Hepatic stellate cell (primary cell): ENCODE results near the gene ITK.

Experiments used
- DNase-seq: peaks from one replicate; pipeline ENCODE4 v3.0.0; 2011; ENCODE audit warnings: low spot score

ITK gene

DNA sequence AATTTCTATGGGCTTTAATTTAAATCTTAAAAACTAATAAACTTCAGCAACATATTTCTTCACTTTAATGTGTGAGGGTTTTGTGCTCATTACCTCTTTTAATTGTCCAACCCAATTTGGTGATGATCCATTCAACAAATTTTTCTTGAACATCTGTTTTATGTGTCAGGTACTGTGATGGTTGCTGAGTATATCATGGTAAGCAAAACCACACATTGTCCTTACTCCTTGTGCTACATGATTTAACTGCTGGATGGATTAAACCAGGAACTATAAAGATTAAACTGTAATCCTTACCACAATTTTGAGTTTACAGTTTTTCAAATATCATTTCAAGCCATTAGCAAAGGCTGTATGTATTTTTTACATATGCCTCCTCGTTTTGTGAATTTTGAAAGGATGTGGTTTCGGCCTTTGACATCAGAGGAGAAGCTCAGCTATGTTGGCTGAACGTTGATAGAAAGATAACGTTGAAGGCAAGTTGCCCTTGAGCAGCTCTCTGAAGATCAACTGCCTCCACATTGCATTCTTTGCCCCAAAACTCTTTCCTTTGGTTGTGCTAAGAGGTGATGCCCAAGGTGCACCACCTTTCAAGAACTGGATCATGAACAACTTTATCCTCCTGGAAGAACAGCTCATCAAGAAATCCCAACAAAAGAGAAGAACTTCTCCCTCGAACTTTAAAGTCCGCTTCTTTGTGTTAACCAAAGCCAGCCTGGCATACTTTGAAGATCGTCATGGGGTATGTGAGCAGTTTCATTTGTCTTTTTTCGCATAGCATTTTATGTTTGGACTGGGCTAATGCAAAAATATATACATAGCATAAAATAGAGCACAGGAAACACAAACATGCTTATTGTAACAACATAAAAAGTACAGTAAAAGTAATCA is at the start of gene ITK:
ITK (plus strand) TSS at position 467 of the 891 bp plus-strand sequence; CDS start at position 605, 138 bp downstream.
- DNase-seq: no peak

DNA sequence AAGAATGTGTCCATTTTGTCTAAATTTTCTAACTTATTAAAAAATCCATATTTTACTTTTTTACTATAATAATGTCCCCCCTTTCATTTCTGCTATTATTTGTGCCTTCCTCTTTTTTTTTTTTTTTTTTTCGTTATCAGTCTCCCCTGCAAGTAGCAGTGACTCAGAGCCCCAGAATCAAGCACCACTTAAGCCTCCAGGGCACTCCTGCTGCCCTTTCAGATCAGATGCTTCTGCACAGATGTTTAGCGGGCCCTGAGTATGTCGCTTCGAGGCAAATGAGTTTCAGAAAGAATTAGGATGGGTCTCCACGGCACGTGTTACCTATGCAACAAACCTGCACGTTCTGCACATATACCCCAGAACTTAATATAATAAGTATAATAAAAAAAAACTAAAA is 49.7 kb upstream of the ITK start:
- DNase-seq: no peak

DNA sequence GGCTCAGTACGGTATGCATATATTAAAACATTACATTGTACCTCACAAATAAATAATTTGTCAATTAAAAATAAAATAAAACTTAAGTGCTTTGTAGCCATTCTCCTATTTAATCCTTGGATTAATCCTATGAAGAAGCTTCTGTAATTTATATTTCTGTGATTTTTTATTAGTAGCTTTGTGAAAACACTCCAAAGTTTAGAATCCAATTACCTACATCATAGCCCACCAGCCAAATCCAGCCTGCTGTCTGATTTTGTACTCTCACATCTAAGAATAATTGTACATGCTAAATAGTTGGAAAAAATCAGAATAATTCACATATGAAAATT is 48.4 kb upstream of the ITK start:
- no peak for DNase-seq

DNA sequence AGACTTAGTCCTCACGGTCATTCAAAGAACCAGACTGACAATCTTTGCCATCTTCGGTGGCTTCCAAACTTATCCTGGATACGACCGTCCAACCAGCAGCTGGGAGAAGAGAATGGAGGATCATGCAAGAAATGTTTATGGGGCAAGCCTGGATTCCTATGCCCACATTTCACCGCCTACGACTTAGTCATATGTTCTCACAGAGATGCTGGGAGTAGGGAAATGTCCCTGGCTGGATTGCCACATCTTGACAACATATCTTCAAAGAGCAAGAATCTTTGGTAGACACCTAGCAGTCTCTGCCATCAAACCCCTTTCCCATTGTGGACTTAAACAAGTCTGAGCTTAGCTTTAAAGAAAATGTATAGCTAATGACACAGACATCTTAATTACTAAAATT is 42.9 kb upstream of the ITK start:
- no peak for DNase-seq

DNA sequence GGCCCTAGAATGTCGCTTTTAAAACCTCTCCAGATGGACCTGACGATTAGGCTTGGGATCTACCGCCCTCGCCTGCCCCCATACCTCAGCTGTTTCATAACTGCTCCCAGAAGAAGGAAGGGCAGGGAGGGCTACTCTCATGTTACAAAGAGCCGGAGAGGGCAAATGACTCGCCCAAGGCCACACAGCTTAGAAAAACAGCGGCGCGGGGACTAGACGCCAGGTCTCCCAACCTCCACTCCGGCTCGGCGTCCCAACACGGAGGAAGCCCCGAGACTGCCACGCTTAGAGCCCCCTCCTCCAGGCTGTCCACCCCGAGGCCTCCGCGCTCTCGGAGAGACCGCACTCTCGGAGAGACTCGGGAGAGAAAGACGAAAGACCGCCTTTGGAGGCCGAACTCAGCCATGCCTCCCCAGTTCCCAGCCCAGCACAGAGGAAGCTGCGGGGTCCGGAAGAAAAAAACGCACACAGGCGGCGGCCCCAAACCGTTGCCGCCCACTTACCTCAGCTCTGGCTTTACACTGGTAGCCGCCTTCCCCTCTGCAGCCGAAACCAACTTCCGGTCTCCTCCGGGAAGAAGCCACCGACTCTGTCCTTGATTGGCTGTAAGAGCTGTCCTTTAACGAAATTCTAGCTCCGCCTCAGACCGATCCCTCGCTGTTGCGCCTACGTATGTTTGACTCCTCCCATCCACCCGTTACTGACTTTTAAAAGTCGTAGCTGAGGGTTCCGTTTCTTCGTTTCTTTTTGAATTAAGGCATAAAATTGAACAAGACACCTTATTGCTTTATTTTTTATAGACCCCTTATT is 38.1 kb upstream of the ITK start, which contains the start of gene MED7:
MED7 (minus strand) TSS at position 549 of the 810 bp plus-strand sequence. CDS start 3,434 bp downstream, outside the sequence.
- peak; percentile 97 for DNase-seq

DNA sequence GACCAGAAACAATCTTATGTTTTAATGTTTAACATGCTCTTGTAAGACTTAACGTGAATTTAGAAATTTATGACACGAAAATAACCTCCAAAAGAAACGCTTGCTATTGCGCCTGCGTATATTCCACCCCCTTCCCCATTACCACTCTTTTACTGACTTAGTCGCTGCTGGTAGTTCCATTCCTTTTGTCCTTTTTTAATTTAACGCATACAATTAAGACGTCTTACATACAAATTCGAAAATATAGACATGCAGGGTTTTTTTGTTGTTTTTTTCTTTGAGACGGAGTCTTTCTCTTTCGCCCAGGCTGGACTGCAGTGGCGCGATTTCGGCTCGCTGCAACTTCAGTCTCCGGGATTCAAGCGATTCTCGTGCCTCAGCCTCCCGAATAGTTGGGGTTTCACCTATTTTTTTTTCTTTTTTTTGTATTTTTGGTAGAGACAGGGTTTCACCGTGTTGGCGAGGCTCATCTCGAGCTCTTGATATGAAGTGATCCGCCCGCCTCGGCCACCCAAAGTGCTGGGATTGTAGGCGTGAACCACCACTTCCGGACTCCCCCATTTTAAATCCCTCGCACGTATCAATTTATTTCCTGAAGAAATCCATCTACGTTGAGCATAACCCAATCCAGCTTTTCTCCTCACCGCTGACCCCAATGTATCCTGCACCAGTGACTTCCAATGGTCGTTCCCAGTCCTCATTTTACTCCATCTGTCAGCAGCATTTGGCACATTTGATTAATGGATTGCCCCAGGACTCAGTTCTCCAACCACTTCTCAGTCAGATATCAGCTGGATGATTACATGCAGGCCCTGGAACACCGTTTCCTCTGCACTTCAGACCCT is 37.3 kb upstream of the ITK start:
- DNase-seq: peak; percentile 69

DNA sequence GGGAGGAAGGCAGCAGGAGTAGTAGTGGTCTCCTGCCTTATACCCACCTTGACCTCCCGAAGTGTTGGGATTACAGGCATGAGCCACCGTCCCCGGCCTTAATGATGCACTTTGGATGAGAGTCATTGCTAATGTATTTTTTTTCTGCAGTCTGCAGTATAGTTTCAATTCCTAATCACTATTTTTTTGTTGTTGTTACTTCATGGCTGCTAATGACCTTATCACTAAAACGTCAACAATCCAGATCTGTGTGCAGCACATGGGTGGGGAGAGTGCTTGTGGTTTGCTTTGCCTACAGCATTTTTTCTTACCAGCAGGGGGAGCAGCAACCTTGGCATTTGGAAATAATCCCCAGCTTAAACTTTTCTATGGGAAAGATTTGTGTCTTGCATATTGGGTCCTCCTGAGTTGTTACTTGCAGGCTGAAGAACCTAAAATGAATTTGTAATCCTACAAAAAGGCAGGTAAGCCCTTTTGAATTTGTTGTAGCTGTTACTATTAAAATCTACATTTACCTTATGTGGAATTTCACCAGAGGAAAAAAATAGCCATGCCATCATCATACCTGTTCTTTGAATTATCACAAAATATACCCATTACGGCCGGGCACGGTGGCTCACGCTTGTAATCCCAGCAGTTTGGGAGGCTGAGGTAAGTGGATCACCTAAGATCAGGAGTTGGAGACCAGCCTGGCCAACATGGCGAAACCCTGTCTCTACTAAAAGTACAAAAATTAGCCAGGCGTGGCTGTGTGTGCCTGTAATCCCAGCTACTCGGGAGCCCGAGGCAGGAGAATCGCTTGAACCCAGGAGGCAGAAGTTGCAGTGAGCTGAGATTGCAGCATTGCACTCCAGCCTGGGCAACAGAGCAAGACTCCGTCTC is 31.7 kb upstream of the ITK start:
- peak; percentile 65 for DNase-seq

DNA sequence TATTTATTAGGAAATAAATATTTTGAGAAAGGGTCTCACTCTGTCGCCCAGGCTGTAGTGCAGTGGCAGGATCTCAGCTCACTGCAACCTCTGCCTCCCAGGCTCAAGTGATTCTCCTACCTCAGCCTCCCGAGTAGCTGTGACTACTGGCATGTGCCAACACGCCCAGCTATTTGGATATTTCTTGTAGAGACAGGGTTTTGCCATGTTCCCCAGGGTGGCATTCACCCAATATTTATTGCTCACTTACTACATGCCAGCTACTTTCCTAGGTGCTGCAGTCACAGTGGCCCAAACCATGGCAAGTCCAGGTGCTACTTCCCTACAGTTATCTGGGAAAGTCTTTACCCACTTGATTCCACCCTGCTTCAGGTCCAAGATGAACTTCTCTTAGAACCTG is 29.6 kb upstream of the ITK start:
- no peak for DNase-seq

DNA sequence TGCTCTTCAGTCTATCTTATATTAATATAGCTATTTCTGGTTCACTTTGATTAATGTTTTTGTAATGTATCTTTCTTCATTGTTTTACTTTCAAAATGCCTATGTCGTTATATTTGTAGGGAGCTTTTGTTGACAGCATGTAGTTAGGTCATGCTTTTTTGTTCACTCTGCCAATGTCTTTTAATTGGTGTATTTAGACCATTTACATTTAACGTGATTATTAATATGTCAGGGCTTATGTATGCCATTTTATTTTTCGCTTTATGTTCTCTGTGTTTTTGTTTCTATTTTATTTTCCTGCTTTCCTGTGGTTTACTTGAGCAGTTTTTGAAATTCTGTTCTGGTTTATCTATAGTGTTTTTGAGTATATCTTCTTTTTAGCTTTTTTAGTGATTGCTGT is 25.3 kb upstream of the ITK start:
- no peak for DNase-seq

DNA sequence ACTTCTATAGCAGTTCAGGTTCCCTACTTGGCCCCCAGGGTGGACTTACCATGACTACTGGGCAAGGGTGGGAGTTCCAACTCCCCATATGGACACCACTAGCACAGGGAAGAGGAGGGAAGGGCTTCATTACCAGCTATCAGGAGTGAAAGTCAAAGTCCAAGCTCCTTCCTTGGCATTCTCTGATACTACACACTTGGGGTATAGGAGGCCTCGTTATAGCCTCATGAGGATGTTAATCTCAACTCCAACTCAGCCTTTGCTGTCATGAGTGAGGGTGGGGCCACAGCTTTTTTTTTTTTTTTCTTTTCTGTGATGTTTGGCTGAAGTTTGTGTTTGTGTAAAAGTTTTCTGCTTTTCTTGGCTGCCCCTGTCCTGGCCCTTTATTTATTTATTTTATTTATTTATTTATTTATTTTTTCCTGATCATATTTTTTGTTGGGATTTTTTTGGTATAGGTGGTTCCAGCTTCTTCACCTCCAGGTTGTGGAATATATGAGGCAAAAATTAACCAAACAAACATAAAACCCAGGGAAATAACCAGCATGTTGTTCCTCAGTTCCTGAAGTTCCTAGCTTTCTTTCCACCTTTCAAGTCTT is 23.2 kb upstream of the ITK start:
- no peak for DNase-seq

DNA sequence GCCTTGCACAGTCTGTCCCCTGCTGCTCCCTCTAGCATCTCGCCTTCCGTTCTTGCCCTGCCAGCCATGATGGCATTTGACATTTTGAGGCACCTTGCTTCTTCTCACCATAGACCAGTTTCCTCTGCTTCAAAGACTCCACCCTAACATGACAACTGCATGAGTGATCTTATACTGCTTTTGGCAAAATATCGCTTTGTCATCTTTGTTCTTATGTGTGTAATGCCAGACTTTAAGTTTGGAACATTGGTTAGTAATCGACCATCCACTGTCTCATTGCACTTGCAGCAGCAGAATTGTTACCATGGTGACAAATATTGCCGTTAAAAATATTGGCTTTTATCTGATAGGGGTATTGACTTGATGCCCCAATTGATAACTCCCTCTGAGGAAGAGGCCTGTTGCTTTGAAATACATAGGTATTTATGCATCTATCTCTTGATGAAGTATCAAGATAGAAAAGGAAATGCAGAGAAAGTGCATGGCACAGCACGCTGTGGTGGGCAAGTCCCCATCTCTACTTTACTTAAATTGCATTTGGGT is 21.4 kb upstream of the ITK start:
- DNase-seq: no peak

DNA sequence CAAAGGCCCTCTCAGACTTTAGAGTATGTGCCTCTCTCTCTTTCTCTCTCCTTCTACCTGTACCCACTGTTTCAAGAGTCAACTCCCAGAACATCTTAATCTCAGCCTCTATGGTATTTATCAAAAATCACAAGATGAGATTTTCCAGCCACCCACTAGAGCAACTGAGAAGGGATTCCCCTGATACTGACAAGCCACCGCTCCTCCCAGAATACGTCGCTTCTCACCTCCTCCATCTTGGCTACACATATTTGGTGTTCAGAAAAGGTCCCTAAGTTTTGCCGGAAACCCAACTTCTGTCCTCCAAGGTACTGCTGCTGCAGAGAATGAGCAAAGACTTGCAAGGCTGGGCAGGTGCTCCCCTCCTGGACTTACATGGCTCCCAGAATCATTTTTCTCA is 20.6 kb upstream of the ITK start:
- no peak for DNase-seq

DNA sequence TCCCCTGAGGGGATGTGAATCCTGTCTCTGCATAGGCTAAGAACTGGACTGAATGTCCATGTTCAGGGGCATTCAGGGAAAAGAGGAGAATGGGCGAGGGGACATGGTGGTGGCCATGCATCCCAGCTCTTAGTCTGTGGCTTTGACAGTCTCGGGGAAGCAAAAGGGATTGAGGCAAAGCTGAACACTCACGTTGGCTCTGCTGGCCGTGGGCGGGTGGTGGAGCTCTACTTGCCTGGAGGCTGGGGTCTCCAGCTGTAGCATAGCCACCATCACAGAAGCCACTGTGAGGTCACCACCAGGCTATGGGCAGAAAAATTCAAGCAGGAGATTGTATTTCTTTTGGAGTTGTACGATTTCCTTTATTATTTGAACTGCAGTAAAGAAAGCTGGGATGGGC is 18.6 kb upstream of the ITK start:
- no peak for DNase-seq

DNA sequence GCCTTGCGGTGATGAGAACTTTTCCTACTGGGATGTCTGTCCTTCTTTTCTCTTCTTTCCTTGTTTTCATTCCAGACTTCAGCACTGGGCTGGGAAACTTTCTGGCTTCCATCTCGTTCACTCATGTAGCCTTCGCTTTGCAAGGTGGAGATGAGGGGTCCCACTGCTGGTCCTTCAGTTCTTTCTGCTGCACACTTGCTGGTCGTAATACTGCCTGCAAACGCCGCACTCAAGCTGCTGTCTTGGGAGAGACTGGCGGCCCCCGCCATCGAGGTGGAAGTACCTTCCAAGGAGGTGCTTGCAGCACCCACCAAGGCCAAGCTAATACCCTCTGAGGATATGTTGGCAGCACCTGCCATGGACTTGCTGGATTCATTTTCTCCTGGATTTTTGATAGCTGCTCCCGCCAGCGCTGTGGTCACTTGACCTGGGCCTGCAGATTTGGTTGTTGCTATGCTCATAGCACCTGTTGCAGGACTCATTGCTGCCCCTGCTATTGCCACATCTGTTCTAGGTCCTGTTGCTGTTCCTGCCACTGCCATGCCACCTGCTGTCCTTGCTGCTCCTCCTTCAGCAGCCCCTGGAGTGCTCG is 17.6 kb upstream of the ITK start:
- DNase-seq: no peak

DNA sequence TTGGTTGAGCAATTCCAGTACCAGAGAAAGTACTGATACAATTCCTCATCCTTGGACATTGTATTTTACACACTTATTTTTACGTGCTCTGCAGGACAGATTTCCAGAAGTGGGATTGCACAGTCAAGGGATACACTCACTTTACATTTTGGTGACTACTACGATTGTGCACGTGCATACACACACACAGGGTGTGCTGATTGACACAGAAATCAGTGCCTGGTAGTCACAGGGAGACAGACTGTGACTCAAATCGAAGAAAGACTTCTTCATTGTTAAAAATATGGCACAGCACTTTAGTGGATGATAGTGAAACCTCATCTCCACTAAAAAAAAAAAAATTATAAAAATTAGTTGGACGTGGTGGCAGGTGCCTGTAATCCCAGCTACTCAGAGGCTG is 16.1 kb upstream of the ITK start:
- no peak for DNase-seq

DNA sequence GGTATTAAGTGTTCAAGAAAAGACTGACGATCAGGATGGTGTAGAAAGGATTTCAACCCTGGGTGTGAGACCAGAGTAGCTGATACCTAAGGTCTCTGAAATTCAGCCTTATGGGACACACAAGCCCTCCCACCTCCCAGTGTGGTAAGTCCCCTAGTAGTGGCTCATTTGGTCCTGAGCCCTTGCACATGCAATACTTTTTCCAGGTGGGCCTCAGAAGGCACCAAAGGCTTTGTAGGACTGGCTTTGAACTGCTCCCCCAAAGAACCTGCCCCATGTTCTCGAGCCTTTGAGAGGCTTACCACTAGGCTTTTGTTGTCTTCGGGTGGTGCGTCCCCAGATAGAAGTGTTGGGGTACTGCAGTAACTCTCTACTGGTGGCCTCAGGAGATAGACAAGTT is 15.4 kb upstream of the ITK start:
- DNase-seq: no peak

DNA sequence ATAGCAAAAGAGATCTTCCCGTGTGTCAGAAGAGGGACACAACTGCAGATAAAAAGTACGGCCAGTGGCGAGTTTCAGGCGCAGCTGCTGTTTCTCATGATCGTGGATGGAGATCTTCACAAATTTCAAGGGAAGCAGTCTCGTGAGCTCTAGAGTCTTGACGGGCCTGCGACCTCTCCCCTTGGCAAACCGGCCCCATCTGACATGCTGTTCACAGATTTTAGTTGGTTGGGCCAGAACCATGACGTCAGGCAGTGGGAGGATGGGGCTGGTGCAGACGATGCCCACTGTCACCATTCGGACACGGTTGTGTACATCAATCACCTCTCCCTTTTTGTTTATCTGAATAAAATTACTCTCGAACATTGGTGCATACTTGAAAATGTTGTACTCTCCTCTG is 15.0 kb upstream of the ITK start:
- DNase-seq: no peak

DNA sequence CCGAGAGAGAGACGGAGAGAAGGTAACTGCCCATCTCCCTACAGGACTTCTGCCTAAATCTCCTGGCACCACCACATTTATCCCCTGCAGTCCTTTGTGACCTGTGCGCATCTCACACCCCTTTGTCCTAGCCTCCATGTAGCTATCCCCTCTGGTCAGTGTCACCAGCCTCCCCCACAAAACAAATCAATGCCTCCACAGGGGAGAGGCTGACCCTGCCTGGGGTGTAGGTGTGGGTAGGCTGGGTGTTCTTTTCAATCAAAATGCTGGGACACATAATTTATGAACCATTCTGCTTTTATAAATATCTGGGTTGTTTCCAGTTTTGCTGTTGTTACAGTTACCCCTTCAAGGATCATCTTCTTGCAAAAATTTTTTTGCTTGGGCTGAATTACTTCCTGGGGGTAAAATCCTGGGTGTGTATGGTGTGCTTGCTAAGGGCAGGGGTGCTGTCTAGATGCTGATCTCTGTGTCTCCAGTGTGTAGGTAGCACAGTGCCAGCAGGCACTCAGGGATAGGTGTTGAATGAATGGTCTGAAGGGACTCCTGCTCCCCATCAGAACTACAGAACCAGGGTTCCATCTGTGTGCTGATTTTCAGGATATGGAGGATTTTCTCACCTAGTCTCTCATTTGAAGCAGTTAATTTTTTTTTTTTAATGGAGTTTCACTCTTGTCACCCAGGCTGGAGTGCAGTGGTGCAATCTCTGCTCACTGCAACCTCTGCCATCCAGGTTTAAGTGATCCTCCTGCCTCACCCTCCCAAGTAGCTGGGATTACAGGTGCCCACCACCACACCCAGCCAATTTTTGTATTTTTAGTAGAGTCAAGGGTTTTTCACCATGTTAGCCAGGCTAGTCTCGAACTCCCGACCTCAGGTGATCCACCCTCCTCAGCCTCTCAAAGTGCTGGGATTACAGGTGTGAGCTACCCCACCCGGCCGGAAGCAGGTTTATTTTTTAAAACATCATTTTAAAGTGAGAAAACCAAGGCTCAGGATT is 14.1 kb upstream of the ITK start, which contains the start of gene GARIN3:
GARIN3 (minus strand) TSS at position 51 of the 1,000 bp plus-strand sequence. CDS start 96 bp downstream, outside the sequence.
- DNase-seq: no peak

DNA sequence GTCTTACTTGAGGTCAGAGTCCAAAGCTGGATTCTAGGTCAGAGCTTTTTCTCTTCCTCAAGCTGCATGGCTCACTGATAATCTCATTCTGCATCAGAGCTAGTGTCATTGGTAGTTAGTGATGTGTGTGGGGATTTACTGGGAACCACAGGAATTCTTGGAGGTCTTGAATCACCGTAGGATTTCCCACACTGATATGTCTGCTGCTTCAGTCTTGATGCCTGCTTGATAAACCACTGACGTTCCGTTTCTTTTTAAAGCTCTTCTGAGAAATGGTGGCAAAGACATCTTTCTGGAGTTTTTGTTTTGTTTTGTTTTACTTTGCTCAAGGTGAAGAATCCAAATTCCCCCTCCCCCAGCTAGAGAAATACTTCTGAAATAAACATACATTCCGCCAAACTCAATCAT is 13.4 kb upstream of the ITK start:
- peak; percentile 7 for DNase-seq
